GM18502 (cell line): ENCODE measurements around the gene HNRNPA3.
A peak's percentile ranks its signal among the peaks of the same experiment; 100 is the strongest.
"Not testable (repeated sequence)": the region's sequence is repeated elsewhere in the genome, so short reads cannot be mapped to it uniquely, and the experiment has no call there.

Source experiments
- ATAC-seq: cut with Tn5 transposase; IDR thresholded peaks from one replicate; pipeline ENCODE4 v1.9.1; 2021; ENCODE audit warnings: mild to moderate bottlenecking; ENCODE audit not compliant: unreplicated experiment, poor library complexity

The HNRNPA3 gene

GRCh38 chr2:177252808-177253531 is 40.4 kb downstream of the HNRNPA3 start:
- ATAC-seq: no peak

GRCh38 chr2:177253704-177254103 is 41.1 kb downstream of the HNRNPA3 start:
- ATAC-seq: no peak

- no peak for ATAC-seq
These were observed 42.0 kb downstream of the HNRNPA3 start for GRCh38 chr2:177254433-177255226.

GRCh38 chr2:177255227-177255601 is 42.6 kb downstream of the HNRNPA3 start:
- ATAC-seq: no peak

- ATAC-seq: no peak
These were observed 43.4 kb downstream of the HNRNPA3 start for GRCh38 chr2:177256026-177256425.

- no peak for ATAC-seq
These were observed 44.1 kb downstream of the HNRNPA3 start for GRCh38 chr2:177256695-177257094.

- no peak for ATAC-seq
These were observed 44.9 kb downstream of the HNRNPA3 start for GRCh38 chr2:177257471-177257870.

- no peak for ATAC-seq
These were observed 45.5 kb downstream of the HNRNPA3 start for GRCh38 chr2:177258059-177258458.

GRCh38 chr2:177260379-177260778 is 47.8 kb downstream of the HNRNPA3 start:
- no peak for ATAC-seq

- no peak for ATAC-seq
These were observed 48.8 kb downstream of the HNRNPA3 start for GRCh38 chr2:177261116-177262060.

GRCh38 chr2:177262092-177262491 is 49.5 kb downstream of the HNRNPA3 start:
- ATAC-seq: no peak

- ATAC-seq: no peak
These were observed 50.4 kb downstream of the HNRNPA3 start for GRCh38 chr2:177262958-177263450.

- peak; percentile 53 for ATAC-seq
These were observed 51.0 kb downstream of the HNRNPA3 start for GRCh38 chr2:177263451-177264208.

- peak; percentile 28 for ATAC-seq
These were observed 51.7 kb downstream of the HNRNPA3 start for GRCh38 chr2:177264209-177264692.

- peak; percentile 71 for ATAC-seq
These were observed 52.3 kb downstream of the HNRNPA3 start, which contains the start of gene NFE2L2 for GRCh38 chr2:177264693-177265587. TSS of gene NFE2L2 (minus strand) at chr2:177264727. CDS start at chr2:177264576, 151 bp downstream.

GRCh38 chr2:177265824-177266817 is 53.5 kb downstream of the HNRNPA3 start:
- ATAC-seq: no peak

- not testable (repeated sequence) for ATAC-seq
These were observed 54.4 kb downstream of the HNRNPA3 start for GRCh38 chr2:177266955-177267354.
